LHCN-M2 (cell line): ENCODE results near the gene OR8A1. TPM values are rescaled to one million over a fixed set of nuclear protein-coding genes. Genes with fewer than 3 reads are reported as not detected.
A peak's percentile ranks its signal among the peaks of the same experiment; 100 is the strongest.

Source experiments
- DNase-seq: peaks from one replicate; pipeline ENCODE4 v3.0.0-alpha.2; 2012; ENCODE audit warnings: low read depth
- polyA plus RNA-seq: library from polyadenylated mRNA; unstranded; fragments of >200 nt; gene quantifications from one replicate; pipeline ENCODE4 v1.2.1, GENCODE V29; 2012; ENCODE audit warnings: missing spikeins
- total RNA-seq: library from RNA; depleted of rRNA; stranded (reverse); fragments of >200 nt; gene quantifications from 2 replicates; pipeline ENCODE4 v1.2.3, GENCODE V29; 2014; rRNA removed

OR8A1 gene
- not detected in 2 replicates for total RNA-seq
- not detected for polyA plus RNA-seq

GRCh38 chr11:124569697-124570096 is at the start of gene OR8A1:
Gene OR8A1 (plus strand): TSS chr11:124569997. CDS start chr11:124570120, 123 bp downstream.
- DNase-seq = no peak

GRCh38 chr11:124520550-124520854 is 49.3 kb upstream of the OR8A1 start:
- DNase-seq = no peak

- DNase-seq = no peak
Observed at GRCh38 chr11:124533626-124534025, 36.2 kb upstream of the OR8A1 start.

GRCh38 chr11:124534051-124534450 is 35.7 kb upstream of the OR8A1 start:
- no peak for DNase-seq

- peak; percentile 5 for DNase-seq
Observed at GRCh38 chr11:124535552-124536232, 34.1 kb upstream of the OR8A1 start.

GRCh38 chr11:124536520-124536919 is 33.3 kb upstream of the OR8A1 start:
- DNase-seq = peak; percentile 14

GRCh38 chr11:124538019-124538418 is 31.8 kb upstream of the OR8A1 start:
- DNase-seq = peak; percentile 54

GRCh38 chr11:124541204-124541603 is 28.6 kb upstream of the OR8A1 start:
- no peak for DNase-seq

GRCh38 chr11:124543145-124543544 is 26.7 kb upstream of the OR8A1 start:
- no peak for DNase-seq

GRCh38 chr11:124543554-124543953 is 26.2 kb upstream of the OR8A1 start, which contains the start of gene OR8B12:
Gene OR8B12 (minus strand): TSS chr11:124543654. CDS start chr11:124543654, 0 bp downstream.
- DNase-seq = no peak

GRCh38 chr11:124551189-124551588 is 18.6 kb upstream of the OR8A1 start:
- DNase-seq = no peak

GRCh38 chr11:124551987-124552386 is 17.8 kb upstream of the OR8A1 start:
- no peak for DNase-seq

- DNase-seq = no peak
Observed at GRCh38 chr11:124556828-124557227, 13.0 kb upstream of the OR8A1 start.

- DNase-seq = no peak
Observed at GRCh38 chr11:124570160-124570559, 363 bp downstream of the OR8A1 start.

GRCh38 chr11:124577716-124578427 is 8.1 kb downstream of the OR8A1 start:
- peak; percentile 43 for DNase-seq

- DNase-seq = no peak
Observed at GRCh38 chr11:124578761-124579160, 9.0 kb downstream of the OR8A1 start.

- DNase-seq = peak; percentile 1
Observed at GRCh38 chr11:124581817-124582216, 12.0 kb downstream of the OR8A1 start.

GRCh38 chr11:124582565-124582964 is 12.8 kb downstream of the OR8A1 start:
- DNase-seq = no peak

- DNase-seq = no peak
Observed at GRCh38 chr11:124583781-124584180, 14.0 kb downstream of the OR8A1 start.

- DNase-seq = no peak
Observed at GRCh38 chr11:124584681-124585372, 15.0 kb downstream of the OR8A1 start.

GRCh38 chr11:124586238-124586860 is 16.6 kb downstream of the OR8A1 start:
- DNase-seq = peak; percentile 59

GRCh38 chr11:124591430-124591829 is 21.6 kb downstream of the OR8A1 start:
- no peak for DNase-seq
